Activated CD4-positive, alpha-beta T cell treated with anti-CD3 and anti-CD28 coated beads, Interleukin-10, Interleukin-2, amounts not matched to agents 100 ng/mL and 50 ng/mL, durations not matched to agents 16 hours and 8 hours (primary cell): ENCODE results near the gene SNRPB2.

Experiments used
- DNase-seq: peaks from one replicate; pipeline ENCODE4 v3.0.0-alpha.2; 2020

The SNRPB2 gene

GRCh38 chr20:16729565-16730460 lies at the start of gene SNRPB2:
Gene SNRPB2, plus strand, starts transcription at chr20:16730026. Its CDS starts 1,677 bp downstream, at chr20:16731703.
- peak; percentile 95 for DNase-seq

GRCh38 chr20:16684416-16684815 lies 45.4 kb upstream of the SNRPB2 start:
- no peak for DNase-seq

GRCh38 chr20:16689906-16690305 lies 39.9 kb upstream of the SNRPB2 start:
- DNase-seq: no peak

- no peak for DNase-seq
Measured at GRCh38 chr20:16691381-16691780, 38.4 kb upstream of the SNRPB2 start.

- DNase-seq: no peak
Measured at GRCh38 chr20:16692009-16692408, 37.8 kb upstream of the SNRPB2 start.

- no peak for DNase-seq
Measured at GRCh38 chr20:16692442-16692841, 37.4 kb upstream of the SNRPB2 start.

- DNase-seq: no peak
Measured at GRCh38 chr20:16693278-16693677, 36.5 kb upstream of the SNRPB2 start.

- DNase-seq: no peak
Measured at GRCh38 chr20:16694161-16694560, 35.7 kb upstream of the SNRPB2 start.

GRCh38 chr20:16695628-16696027 lies 34.2 kb upstream of the SNRPB2 start:
- DNase-seq: no peak

GRCh38 chr20:16699293-16699692 lies 30.5 kb upstream of the SNRPB2 start:
- DNase-seq: no peak

- DNase-seq: peak; percentile 25
Measured at GRCh38 chr20:16701296-16701695, 28.5 kb upstream of the SNRPB2 start.

GRCh38 chr20:16703570-16703969 lies 26.3 kb upstream of the SNRPB2 start:
- DNase-seq: no peak

- no peak for DNase-seq
Measured at GRCh38 chr20:16707674-16708073, 22.2 kb upstream of the SNRPB2 start.

- DNase-seq: no peak
Measured at GRCh38 chr20:16708602-16709001, 21.2 kb upstream of the SNRPB2 start.

- peak; percentile 51 for DNase-seq
Measured at GRCh38 chr20:16709017-16709416, 20.8 kb upstream of the SNRPB2 start.

GRCh38 chr20:16710781-16711180 lies 19.0 kb upstream of the SNRPB2 start:
- DNase-seq: no peak

GRCh38 chr20:16711661-16712258 lies 18.1 kb upstream of the SNRPB2 start:
- no peak for DNase-seq

GRCh38 chr20:16712511-16712947 lies 17.3 kb upstream of the SNRPB2 start:
- no peak for DNase-seq

GRCh38 chr20:16713066-16713465 lies 16.8 kb upstream of the SNRPB2 start:
- no peak for DNase-seq

GRCh38 chr20:16714242-16714641 lies 15.6 kb upstream of the SNRPB2 start:
- DNase-seq: no peak

GRCh38 chr20:16714751-16715150 lies 15.1 kb upstream of the SNRPB2 start:
- DNase-seq: no peak

- no peak for DNase-seq
Measured at GRCh38 chr20:16719421-16719820, 10.4 kb upstream of the SNRPB2 start.

- no peak for DNase-seq
Measured at GRCh38 chr20:16729080-16729479, 746 bp upstream of the SNRPB2 start.

GRCh38 chr20:16732506-16733152 lies 2.8 kb downstream of the SNRPB2 start:
- DNase-seq: peak; percentile 80
